Measurements from ENCODE around the gene SIRPB1.
"Not testable (repeated sequence)": the region's sequence is repeated elsewhere in the genome, so short reads cannot be mapped to it uniquely, and the experiment has no call there.

SIRPB1 gene

GRCh38 chr20:1595333-1595732 lies 24.5 kb downstream of the SIRPB1 start:
- DNase-seq (ENCODE audit: low read depth in 2 of 2) = no peak

- no peak for DNase-seq (ENCODE audit: low read depth in 2 of 2)
Observed at GRCh38 chr20:1588533-1589460, 31.0 kb downstream of the SIRPB1 start.

GRCh38 chr20:1587781-1588532 lies 31.9 kb downstream of the SIRPB1 start:
- DNase-seq (ENCODE audit: low read depth in 2 of 2) = no peak

- DNase-seq (ENCODE audit: low read depth in 2 of 2) = no peak
Observed at GRCh38 chr20:1579488-1579887, 40.3 kb downstream of the SIRPB1 start.

GRCh38 chr20:1577906-1578305 lies 41.9 kb downstream of the SIRPB1 start:
- no peak for DNase-seq (ENCODE audit: low read depth in 2 of 2)

GRCh38 chr20:1577313-1577712 lies 42.5 kb downstream of the SIRPB1 start:
- not testable (repeated sequence) for DNase-seq (ENCODE audit: low read depth in 2 of 2)

GRCh38 chr20:1576641-1577040 lies 43.2 kb downstream of the SIRPB1 start:
- DNase-seq (ENCODE audit: low read depth in 2 of 2) = no peak

- not testable (repeated sequence) for DNase-seq (ENCODE audit: low read depth in 2 of 2)
Observed at GRCh38 chr20:1576003-1576402, 43.8 kb downstream of the SIRPB1 start.

- not testable (repeated sequence) for DNase-seq (ENCODE audit: low read depth in 2 of 2)
Observed at GRCh38 chr20:1571583-1571982, 48.2 kb downstream of the SIRPB1 start.

Measured in stimulated activated CD8-positive, alpha-beta memory T cell treated with anti-CD3 and anti-CD28 coated beads, Interleukin-7, amount 100 ng/mL, for 1 hour (primary cell).